H7 (cell line): ENCODE data around the gene GPR68. TPM values are rescaled to one million over a fixed set of nuclear protein-coding genes. Genes with fewer than 3 reads are reported as not detected.
"Not testable (repeated sequence)": the region's sequence is repeated elsewhere in the genome, so short reads cannot be mapped to it uniquely, and the experiment has no call there.

Experiments used
- DNase-seq: peaks from one replicate; pipeline ENCODE4 v3.0.0; 2012
- H3K27me3 ChIP-seq: 2 replicates; pipeline ENCODE4 v1.6.0; 2011; ENCODE audit warnings: mild to moderate bottlenecking, low read length; ENCODE audit not compliant: control insufficient read depth, insufficient read depth
- H3K36me3 ChIP-seq: replicated peaks from 2 replicates; pipeline ENCODE4 v1.5.1; 2011; ENCODE audit warnings: low read length; ENCODE audit not compliant: control insufficient read depth, insufficient read depth
- H3K4me3 ChIP-seq: 2 replicates; pipeline ENCODE4 v1.5.1; 2011; ENCODE audit warnings: low read depth, mild to moderate bottlenecking, control low read depth, low read length, moderate library complexity; ENCODE audit not compliant: insufficient read depth
- total RNA-seq: library from RNA; depleted of rRNA; stranded (reverse); fragments of >200 nt; shearing (Covaris generic); gene quantifications from 2 replicates; pipeline ENCODE4 v1.2.3, GENCODE V29; 2014

Gene GPR68
- total RNA-seq, 1 experiment from 2014 or later: 1.1 TPM

DNA sequence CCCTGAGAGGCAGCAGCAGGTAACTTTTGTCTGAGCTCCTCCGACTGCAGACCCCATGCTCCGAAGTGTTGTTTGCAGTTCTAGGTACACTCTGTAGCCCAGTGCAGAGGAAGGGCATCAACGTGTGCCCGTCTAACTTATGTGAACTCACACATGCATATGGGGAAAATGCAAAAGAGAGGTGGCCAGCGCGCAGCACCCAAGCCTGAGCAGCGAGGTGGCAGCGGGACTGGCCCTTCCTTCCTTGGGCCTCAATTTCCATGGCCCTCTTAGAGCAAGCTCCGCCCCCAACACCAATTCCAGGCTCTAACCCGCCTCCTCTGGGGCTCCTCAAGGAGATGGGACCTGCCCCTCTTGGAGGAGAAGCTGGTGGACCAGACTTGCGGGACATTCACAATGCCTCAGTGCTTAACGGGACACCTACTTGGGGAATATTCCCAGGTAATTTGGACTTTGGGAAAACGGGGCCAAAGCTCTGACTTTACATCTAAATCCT, 27.7 kb downstream of the GPR68 start:
- DNase-seq: peak; percentile 53
- no peaks in the 10 kb centered on the region for H3K27me3 ChIP-seq
- no peaks in the 10 kb centered on the region; the same call in 1 of the 2 replicates for H3K36me3 ChIP-seq
- H3K4me3 ChIP-seq: no peak overlapping the region

DNA sequence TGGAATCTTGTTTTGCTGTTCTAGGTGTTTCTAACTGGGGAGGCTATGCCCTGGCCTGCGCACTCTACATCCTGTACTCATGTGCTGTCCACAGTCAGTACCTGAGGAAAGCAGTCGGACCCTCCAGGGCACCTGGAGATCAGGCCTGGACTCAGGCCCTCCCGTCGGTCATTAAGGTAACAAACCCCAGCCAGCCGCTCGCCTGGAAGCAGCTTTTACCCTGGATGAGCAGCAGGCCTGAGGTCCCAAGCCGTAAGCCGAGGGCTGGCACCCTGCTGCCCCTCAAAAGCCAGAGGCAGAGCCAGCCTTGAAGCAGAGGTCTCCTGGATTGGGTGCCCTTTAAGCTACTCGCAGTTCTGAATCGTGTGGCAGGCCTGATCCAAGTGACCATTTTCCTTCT, 29.1 kb downstream of the GPR68 start:
- no peaks in the 10 kb centered on the region; the same call in 1 of the 2 replicates for H3K36me3 ChIP-seq
- no peak for DNase-seq
- no peak overlapping the region for H3K4me3 ChIP-seq
- no peaks in the 10 kb centered on the region for H3K27me3 ChIP-seq

DNA sequence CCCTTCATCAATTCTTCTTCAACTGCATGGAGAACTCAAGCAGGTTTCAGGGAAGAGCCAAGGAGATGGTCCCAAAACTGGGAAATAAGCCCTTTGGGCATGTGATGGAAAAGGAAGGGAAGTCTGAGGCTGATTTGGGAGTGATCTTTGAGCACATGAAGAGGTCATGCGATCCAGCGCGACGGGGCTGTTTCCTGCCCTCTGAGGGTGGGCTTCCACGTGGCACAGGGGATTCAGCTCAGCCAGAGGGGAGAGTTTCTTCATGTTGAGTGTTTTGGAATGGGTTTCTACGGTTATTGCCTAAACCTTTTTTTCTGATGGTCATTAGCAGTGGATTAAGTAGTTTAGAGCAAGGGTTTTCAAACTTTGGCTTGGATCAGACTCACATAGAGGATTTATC, 30.2 kb downstream of the GPR68 start:
- no peak for DNase-seq
- Histone ChIP-seq H3K36me3 (no peaks in the 10 kb centered on the region; the same call in 1 of the 2 replicates), H3K27me3 (no peaks in the 10 kb centered on the region), H3K4me3 (no peak overlapping the region)

DNA sequence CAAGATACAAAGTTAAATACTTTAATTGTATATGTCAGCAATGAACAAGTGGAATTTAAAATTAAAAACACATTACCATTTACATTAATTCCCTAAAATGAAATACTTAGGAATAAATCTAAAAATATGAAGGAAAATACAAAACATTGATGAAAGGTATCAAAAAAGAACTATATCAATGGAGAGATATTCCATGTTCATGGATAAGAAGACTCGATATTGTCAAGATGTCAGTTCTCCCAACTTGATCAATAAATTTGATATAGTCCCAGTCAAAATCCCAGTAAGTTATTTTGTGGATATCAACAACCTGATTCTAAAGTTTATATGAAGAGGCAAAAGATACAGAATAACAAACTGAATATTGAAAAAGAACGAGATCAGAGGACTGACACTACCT, 33.5 kb downstream of the GPR68 start:
- Histone ChIP-seq H3K27me3 (no peaks in the 10 kb centered on the region), H3K36me3 (no peaks in the 10 kb centered on the region; the same call in 1 of the 2 replicates), H3K4me3 (no peak overlapping the region)
- no peak for DNase-seq

DNA sequence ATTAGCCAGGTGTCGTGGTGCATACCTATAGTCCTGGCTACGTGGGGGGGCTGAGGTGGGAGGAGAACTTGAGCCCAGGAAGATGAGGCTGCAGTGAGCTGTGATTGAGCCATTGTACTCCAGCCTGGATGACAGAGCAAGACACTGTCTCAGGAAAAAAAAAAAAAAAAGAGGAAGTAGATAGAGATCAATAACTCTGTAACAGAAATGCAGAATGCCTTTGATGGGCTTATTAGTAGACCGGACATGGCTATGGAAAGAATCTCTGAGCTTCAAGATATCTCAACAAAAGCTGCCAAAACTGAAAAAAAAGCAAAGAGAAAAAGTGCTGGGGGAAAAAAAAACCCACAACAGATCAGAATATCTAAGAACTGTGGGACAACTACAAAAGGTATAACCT, 37.5 kb downstream of the GPR68 start:
- DNase-seq: no peak
- Histone ChIP-seq H3K4me3 (no peak overlapping the region), H3K27me3 (no peaks in the 10 kb centered on the region), H3K36me3 (peaks cover 4% of the 10 kb centered on the region)

DNA sequence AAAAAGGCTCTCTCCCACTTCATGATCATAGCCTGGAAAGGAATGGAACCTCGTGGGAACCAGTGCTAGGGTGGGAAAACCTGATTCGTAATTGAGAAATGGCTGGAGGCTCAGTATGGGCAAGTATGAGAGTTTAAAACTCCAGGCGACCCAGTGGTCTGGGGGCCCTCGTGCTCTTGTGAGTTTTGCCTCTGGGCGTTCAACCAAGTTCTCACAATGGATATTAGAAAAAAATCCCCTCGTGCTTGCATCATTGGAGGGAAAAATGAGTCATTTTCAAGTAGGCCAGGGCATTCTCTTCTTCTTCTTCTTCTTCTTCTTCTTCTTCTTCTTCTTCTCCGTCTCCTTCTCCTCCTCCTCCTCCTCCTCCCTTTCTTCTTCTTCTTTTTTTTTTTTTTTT, 39.0 kb downstream of the GPR68 start:
- H3K36me3 ChIP-seq: peaks cover 4% of the 10 kb centered on the region
- no peaks in the 10 kb centered on the region for H3K27me3 ChIP-seq
- H3K4me3 ChIP-seq: no peak overlapping the region
- DNase-seq: no peak

DNA sequence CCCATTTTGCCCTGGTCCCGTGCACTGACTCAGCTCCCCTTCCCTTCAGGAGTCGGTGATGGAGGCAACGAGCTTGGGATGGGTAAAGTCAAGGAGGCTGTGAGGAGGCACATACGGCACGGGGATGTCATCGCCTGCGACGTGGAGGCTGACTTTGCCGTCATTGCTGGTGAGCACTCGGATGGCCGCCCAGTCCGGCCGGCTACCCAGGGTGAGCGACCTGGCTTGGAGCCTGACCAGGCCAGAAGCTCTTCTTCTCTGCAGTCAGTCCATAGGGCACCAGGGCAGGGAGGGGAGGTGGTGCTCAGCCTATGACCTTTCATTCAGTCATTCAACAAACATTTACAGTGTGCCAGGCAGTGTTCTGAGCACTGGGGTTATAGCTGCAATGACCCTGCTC, 39.8 kb downstream of the GPR68 start:
- H3K36me3 ChIP-seq: peaks cover 5% of the 10 kb centered on the region
- H3K27me3 ChIP-seq: no peaks in the 10 kb centered on the region
- DNase-seq: no peak
- H3K4me3 ChIP-seq: no peak overlapping the region

DNA sequence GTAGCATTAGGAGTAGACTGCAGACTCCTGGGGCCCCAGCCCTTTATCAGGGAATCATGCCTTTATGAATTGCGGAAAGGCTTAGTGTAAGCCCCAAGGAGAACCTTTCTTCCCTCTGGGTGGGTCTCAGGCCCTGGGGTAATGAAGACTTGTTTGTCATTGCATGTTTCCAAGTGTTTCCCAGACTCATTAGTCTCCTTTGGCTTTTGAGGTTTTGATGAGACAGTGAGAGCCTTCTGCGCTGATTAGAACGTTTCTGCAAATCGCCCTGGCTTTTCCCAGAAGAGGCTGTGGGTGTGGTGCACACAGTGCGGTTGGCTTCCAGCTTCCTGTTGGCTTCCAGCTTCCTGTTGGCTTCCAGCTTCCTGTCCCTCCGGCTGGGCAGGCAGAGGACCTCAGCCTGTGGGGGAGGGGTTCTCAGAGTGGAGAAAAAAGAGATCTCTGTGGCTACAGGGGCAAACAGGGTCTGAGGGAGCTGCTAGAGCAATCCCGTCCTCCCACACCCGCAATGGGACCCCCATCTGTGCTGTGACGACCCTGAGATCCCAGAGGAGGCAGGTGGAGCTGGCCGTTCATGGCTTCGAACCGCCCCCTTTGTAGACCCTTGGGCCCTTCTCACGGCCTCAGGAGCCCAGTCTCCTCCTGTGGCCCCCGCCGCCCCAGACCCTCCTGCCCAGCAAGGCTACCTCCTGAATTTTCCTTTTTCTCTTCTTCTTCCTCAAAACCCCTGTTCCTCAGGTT, 42.1 kb downstream of the GPR68 start:
- Histone ChIP-seq H3K27me3 (no peaks in the 10 kb centered on the region), H3K4me3 (no peak overlapping the region), H3K36me3 (peaks cover 9% of the 10 kb centered on the region)
- DNase-seq: no peak

DNA sequence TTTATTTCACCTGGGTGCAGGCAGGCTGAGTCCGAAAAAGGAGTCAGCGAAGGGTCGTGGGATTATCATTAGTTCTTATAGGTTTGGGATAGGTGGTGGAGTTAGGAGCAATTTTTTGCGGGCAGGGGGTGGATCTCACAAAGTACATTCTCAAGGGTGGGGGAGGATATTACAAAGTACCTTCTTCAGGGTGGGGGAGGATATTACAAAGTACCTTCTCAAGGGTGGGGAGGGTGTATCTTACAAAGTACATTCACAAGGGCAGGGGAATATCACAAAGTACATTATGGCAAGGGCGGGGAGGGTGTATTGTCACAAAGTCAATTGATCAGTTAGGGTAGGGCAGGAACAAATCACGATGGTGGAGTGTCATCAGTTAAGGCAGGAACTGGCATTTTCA, 43.7 kb downstream of the GPR68 start:
- not testable (repeated sequence) for DNase-seq, H3K36me3 ChIP-seq, H3K27me3 ChIP-seq, H3K4me3 ChIP-seq

DNA sequence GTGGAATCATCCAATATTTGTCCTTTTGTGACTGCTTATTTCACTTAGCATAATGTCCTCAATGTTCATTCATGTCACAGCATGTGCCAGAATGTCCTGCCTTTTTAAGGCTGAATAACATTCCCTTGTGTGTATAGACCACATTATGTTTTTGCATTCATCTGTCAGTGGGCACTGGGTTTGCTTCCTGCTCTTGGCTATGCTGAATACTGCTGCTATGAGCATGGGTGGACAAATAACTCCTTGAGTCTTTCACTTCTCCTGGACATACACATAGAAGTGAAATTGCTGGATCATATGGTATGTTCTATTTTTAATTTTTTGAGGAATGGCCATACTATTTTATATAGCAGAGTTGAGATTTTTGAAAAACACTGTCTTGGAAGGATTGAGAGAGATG, 46.9 kb downstream of the GPR68 start:
- peaks cover 5% of the 10 kb centered on the region for H3K36me3 ChIP-seq
- no peak for DNase-seq
- no peak overlapping the region for H3K4me3 ChIP-seq
- H3K27me3 ChIP-seq: no peaks in the 10 kb centered on the region

DNA sequence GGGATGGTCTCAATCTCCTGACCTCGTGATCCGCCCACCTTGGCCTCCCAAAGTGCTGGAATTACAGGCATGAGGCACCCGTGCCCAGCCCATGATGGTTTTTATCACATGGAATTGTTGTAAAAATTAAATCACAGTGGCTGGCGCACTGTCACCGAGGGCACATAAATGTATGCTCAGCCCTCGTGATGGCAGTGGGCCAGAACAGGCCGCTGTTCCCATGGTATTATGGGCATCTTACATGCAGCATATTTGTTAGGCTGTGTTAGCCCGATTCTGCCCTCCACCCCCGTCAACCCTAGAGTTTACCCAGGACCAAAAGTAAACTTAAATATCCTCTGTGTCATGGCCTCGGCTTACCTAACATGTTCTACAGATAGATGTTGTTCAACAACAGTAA, 48.6 kb downstream of the GPR68 start:
- Histone ChIP-seq H3K27me3 (no peaks in the 10 kb centered on the region), H3K4me3 (no peak overlapping the region), H3K36me3 (peaks cover 5% of the 10 kb centered on the region)
- DNase-seq: no peak

DNA sequence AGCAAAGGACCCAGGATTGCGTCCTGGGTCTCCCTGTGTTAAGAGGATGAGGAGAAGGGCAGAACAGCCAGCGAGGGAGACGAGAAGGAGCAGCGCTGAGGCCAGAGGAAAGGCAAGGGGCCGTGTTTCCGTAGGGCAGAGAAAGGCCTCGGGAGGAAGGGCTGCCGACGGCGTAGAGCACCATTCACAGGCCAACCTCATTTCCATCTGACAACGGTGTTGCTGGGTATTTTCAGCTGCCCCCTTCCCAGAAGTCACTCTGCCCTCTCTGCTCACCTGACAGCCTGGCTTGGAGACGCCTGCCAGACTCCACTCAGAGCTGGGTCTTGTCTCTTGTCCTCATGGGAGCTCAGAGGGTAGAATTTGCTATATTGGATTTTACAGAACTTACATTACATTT, 51.4 kb downstream of the GPR68 start:
- no peak for DNase-seq
- H3K36me3 ChIP-seq: peaks cover 4% of the 10 kb centered on the region
- H3K27me3 ChIP-seq: no peaks in the 10 kb centered on the region
- no peak overlapping the region for H3K4me3 ChIP-seq

DNA sequence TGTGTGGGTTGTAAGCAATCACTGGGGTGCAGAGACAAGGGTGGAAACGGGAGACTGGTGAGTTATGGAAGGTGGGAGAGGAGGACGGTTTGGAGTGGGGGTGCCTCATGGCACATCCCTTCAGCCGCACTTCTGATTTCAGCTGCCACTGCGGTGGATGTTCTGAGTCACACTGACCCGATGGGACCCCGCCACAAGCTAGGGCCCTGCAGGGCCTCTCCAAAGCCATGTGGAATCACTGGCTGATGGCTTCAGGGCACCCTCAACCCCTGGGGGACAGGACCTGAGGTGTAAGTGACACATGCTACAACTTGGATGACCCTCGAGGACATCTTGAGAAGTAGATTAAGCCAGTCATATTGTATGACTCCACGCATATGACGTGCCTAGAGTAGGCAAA, 53.7 kb downstream of the GPR68 start:
- Histone ChIP-seq H3K36me3 (peaks cover 6% of the 10 kb centered on the region), H3K27me3 (no peaks in the 10 kb centered on the region), H3K4me3 (no peak overlapping the region)
- no peak for DNase-seq

DNA sequence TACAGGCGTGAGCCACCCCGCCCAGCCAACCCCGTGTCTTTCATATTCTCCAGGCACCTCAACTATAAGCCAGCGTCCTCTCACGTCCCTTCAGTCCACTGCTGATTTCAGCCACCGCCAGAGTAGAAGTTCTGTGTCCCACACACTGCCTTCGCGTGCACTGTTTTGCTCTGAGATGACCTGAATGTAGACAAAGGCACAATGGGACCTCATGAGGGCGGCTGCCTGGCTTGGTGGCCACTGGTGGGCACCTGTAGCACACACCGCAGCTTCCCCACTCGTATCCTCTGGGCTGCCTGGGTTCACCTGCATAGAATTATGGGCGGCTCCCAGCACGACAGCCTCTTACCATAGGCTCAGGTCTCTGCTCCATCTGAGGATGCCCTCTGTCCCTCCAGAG, 57.2 kb downstream of the GPR68 start:
- Histone ChIP-seq H3K4me3 (no peak overlapping the region), H3K27me3 (no peaks in the 10 kb centered on the region), H3K36me3 (peaks cover 7% of the 10 kb centered on the region)
- DNase-seq: no peak

DNA sequence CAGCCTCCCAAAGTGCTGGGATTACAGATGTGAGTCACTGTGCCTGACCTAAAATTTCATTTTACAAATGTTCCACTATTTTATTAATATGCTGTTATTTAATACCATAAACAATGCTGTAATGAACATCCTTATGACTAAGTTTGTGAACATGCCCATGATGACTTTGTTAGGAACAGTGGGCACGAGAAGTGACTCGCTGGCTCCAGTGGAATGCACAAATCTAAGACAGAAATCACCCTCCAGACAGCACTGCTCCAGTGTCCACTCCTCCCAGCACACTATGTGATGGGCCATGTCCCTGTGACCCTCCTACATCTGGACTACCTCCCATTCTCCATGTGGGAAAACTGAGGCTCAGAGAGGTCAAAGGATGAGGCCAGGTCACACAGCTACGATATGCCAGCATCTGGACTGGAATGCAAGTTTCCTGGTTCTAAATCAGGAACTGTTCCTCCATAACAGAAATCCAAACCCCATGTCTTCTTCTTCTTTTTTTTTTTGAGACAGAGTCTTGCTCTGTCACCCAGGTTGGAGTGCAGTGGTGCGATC, 57.9 kb downstream of the GPR68 start:
- Histone ChIP-seq H3K4me3 (no peak overlapping the region), H3K27me3 (no peaks in the 10 kb centered on the region), H3K36me3 (peaks cover 7% of the 10 kb centered on the region)
- DNase-seq: no peak
